ENCODE measurements around the gene PPIE. TPM values are rescaled to one million over a fixed set of nuclear protein-coding genes. Genes with fewer than 3 reads are reported as not detected.

The PPIE gene
- total RNA-seq, 1 experiment from 2014 or later: 73.8 TPM

DNA sequence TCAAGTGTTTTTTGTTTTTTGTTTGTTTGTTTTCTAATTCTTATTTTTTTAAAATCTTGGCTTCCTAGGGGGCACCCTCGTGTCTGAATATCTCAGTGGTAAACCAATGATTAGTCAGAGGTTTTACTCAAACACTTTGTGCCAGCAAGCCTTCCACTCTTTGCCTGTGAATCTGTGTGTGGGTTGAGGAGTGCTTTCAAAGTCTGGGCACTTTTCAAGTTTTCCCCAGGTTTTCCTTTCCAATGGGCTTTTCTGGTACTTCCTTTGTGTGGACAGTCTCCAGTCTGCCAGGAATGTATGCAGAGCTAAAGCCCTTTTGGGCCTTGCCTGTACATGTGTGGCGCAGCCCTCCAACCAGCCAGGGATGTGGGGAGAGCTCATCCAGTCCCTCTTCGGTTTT is 9.7 kb upstream of the PPIE start:
- Histone ChIP-seq H3K27me3 (ENCODE audit: insufficient read depth, low read length) (peaks cover 28% of the 10 kb centered on the region), H3K9me2 (ENCODE audit: insufficient read depth) (no peaks in the 10 kb centered on the region), H3K36me3 (ENCODE audit: control insufficient read depth in 1 of 2, insufficient read depth in 2 of 2, low read length in 2 of 2) (no peaks in the 10 kb centered on the region), H4K20me1 (ENCODE audit: insufficient read depth) (no peaks in the 10 kb centered on the region), H3K4me3 (replicated peaks in 1 of 2; ENCODE audit: low read depth in 1 of 2, low read length in 2 of 2) (no peak overlapping the region), H3K4me1 (ENCODE audit: control insufficient read depth in 1 of 2, insufficient read depth in 2 of 2, low read length in 2 of 2) (no peaks in the 10 kb centered on the region), H3K4me2 (ENCODE audit: low read length) (no peak overlapping the region), H3K9ac (ENCODE audit: low read length) (no peak overlapping the region), H3K27ac (ENCODE audit: low read depth, low read length) (no peak overlapping the region), H3K9me3 (ENCODE audit: control insufficient read depth in 1 of 2, insufficient read depth in 1 of 2, low read depth in 1 of 2, low read length in 2 of 2) (no peaks in the 10 kb centered on the region), H3K79me2 (ENCODE audit: insufficient read depth, low read length) (no peaks in the 10 kb centered on the region), H2AFZ (ENCODE audit: low read depth, low read length, poor library complexity, severe bottlenecking) (no peak overlapping the region)
- CTCF ChIA-PET: interaction anchor here (0.8 to 0.9 kb wide), 2 partner anchors 9 to 70 kb away, joined by 3 to 4 read pairs; no protein-coding TSS in a partner anchor
- intact Hi-C loops (cut with micrococcal nuclease): no loop called here
- POLR2A ChIA-PET: interaction anchor here (1.1 kb wide), 1 partner anchor 10 kb away, joined by 3 read pairs; the partner anchor contains the start of gene PPIE
- RAD21 ChIA-PET (ENCODE audit: low non-redundant PET in 1 of 2, low total read pairs in 2 of 2, uncharacterized antibody in 2 of 2, unreplicated experiment in 2 of 2): no interaction called here
- ATAC-seq: no peak
- DNase-seq (ENCODE audit: low read depth, low spot score): no peak
- no TSS peak for BruUV-seq (replicated peaks)
- TF ChIP-seq CEBPB (IDR thresholded peaks at IDR 0.05; ENCODE audit: low read depth) (no peak), SIN3A (IDR thresholded peaks at IDR 0.05; ENCODE audit: low read depth) (no peak)
- TF ChIP-seq, protein P1, sequence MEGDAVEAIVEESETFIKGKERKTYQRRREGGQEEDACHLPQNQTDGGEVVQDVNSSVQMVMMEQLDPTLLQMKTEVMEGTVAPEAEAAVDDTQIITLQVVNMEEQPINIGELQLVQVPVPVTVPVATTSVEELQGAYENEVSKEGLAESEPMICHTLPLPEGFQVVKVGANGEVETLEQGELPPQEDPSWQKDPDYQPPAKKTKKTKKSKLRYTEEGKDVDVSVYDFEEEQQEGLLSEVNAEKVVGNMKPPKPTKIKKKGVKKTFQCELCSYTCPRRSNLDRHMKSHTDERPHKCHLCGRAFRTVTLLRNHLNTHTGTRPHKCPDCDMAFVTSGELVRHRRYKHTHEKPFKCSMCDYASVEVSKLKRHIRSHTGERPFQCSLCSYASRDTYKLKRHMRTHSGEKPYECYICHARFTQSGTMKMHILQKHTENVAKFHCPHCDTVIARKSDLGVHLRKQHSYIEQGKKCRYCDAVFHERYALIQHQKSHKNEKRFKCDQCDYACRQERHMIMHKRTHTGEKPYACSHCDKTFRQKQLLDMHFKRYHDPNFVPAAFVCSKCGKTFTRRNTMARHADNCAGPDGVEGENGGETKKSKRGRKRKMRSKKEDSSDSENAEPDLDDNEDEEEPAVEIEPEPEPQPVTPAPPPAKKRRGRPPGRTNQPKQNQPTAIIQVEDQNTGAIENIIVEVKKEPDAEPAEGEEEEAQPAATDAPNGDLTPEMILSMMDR (IDR thresholded peaks at IDR 0.05 in 2 of 3, conservative IDR thresholded peaks at IDR 0.05 in 1 of 3; ENCODE audit: borderline replicate concordance in 1 of 3, insufficient read depth in 1 of 3, low read depth in 2 of 3, low read length in 2 of 3): no peak

GRCh38 chr1:39729842-39730241 is 8.8 kb upstream of the PPIE start:
- Histone ChIP-seq H2AFZ (ENCODE audit: low read depth, low read length, poor library complexity, severe bottlenecking) (no peak overlapping the region), H3K4me1 (ENCODE audit: control insufficient read depth in 1 of 2, insufficient read depth in 2 of 2, low read length in 2 of 2) (no peaks in the 10 kb centered on the region), H3K79me2 (ENCODE audit: insufficient read depth, low read length) (no peaks in the 10 kb centered on the region), H3K9me2 (ENCODE audit: insufficient read depth) (no peaks in the 10 kb centered on the region), H3K4me3 (replicated peaks in 1 of 2; ENCODE audit: low read depth in 1 of 2, low read length in 2 of 2) (no peak overlapping the region), H3K27ac (ENCODE audit: low read depth, low read length) (no peak overlapping the region), H3K27me3 (ENCODE audit: insufficient read depth, low read length) (peaks cover 28% of the 10 kb centered on the region), H4K20me1 (ENCODE audit: insufficient read depth) (no peaks in the 10 kb centered on the region), H3K9me3 (ENCODE audit: control insufficient read depth in 1 of 2, insufficient read depth in 1 of 2, low read depth in 1 of 2, low read length in 2 of 2) (no peaks in the 10 kb centered on the region), H3K4me2 (ENCODE audit: low read length) (no peak overlapping the region), H3K9ac (ENCODE audit: low read length) (no peak overlapping the region), H3K36me3 (ENCODE audit: control insufficient read depth in 1 of 2, insufficient read depth in 2 of 2, low read length in 2 of 2) (no peaks in the 10 kb centered on the region)
- intact Hi-C loops (cut with micrococcal nuclease): no loop called here
- ATAC-seq (no peak), DNase-seq (ENCODE audit: low read depth, low spot score) (no peak)
- ChIA-PET POLR2A (interaction anchor here (1.1 kb wide), 1 partner anchor 9 kb away, joined by 3 read pairs; the partner anchor contains the start of gene PPIE), CTCF (interaction anchor here (0.8 to 0.9 kb wide), 2 partner anchors 10 to 69 kb away, joined by 3 to 4 read pairs; no protein-coding TSS in a partner anchor), RAD21 (ENCODE audit: low non-redundant PET in 1 of 2, low total read pairs in 2 of 2, uncharacterized antibody in 2 of 2, unreplicated experiment in 2 of 2) (no interaction called here)
- TF ChIP-seq ELF1 (IDR thresholded peaks at IDR 0.05; ENCODE audit: borderline replicate concordance, low read depth) (no peak), POLR2AphosphoS5 (IDR thresholded peaks at IDR 0.05; ENCODE audit: low read depth, low read length) (no peak), ATF3 (IDR thresholded peaks at IDR 0.05) (no peak), SP1 (IDR thresholded peaks at IDR 0.05; ENCODE audit: low read depth) (no peak), FOSL1 (IDR thresholded peaks at IDR 0.05; ENCODE audit: low read depth) (no peak), SIN3A (IDR thresholded peaks at IDR 0.05; ENCODE audit: low read depth) (no peak), CEBPB (IDR thresholded peaks at IDR 0.05; ENCODE audit: low read depth) (no peak), CBX3 (IDR thresholded peaks at IDR 0.05; ENCODE audit: low read depth) (no peak), POLR2A (IDR thresholded peaks at IDR 0.05; ENCODE audit: borderline replicate concordance, extremely low read depth, insufficient read depth, insufficient read length) (no peak), ZFX (IDR thresholded peaks at IDR 0.05) (no peak), YY1 (IDR thresholded peaks at IDR 0.05; ENCODE audit: extremely low read depth, insufficient replicate concordance, low read depth, low read length) (no peak)
- TF ChIP-seq, protein P1 (IDR thresholded peaks at IDR 0.05 in 2 of 3, conservative IDR thresholded peaks at IDR 0.05 in 1 of 3; ENCODE audit: borderline replicate concordance in 1 of 3, insufficient read depth in 1 of 3, low read depth in 2 of 3, low read length in 2 of 3): no peak
- TF ChIP-seq, protein P2, sequence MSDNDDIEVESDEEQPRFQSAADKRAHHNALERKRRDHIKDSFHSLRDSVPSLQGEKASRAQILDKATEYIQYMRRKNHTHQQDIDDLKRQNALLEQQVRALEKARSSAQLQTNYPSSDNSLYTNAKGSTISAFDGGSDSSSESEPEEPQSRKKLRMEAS (IDR thresholded peaks at IDR 0.05): no peak
- BruUV-seq (replicated peaks): no TSS peak

Data from HCT116 (cell line).